Mesenchymal stem cell (in vitro differentiated cells and primary cell): ENCODE measurements around the gene ZNF627.

Experiments used
- DNase-seq: peaks from one replicate; pipeline ENCODE4 v3.0.0-alpha.2; 2013
- H2AFZ ChIP-seq: one replicate; pipeline ENCODE4 v1.6.1; 2013; ENCODE audit warnings: low read depth, mild to moderate bottlenecking, control low read depth, inconsistent platforms, low read length, moderate library complexity
- H2AK5ac ChIP-seq: 2 replicates; pipeline ENCODE4 v1.6.1; 2013; ENCODE audit warnings: low read length, moderate library complexity, mild to moderate bottlenecking, inconsistent platforms; ENCODE audit not compliant: severe bottlenecking
- H2BK120ac ChIP-seq: one replicate; pipeline ENCODE4 v1.6.1; 2013; ENCODE audit warnings: low read depth, mild to moderate bottlenecking, inconsistent platforms, low read length, moderate library complexity
- H2BK12ac ChIP-seq, 2 experiments: one replicate each; pipeline ENCODE4 v1.6.1; 2013; ENCODE audit warnings: inconsistent platforms in 2 of 2, low read length in 2 of 2, mild to moderate bottlenecking in 2 of 2, moderate library complexity in 2 of 2, control low read depth in 1 of 2
- H2BK15ac ChIP-seq: one replicate; pipeline ENCODE4 v1.6.1; 2013; ENCODE audit warnings: mild to moderate bottlenecking, low read depth, inconsistent platforms; ENCODE audit not compliant: poor library complexity, severe bottlenecking
- H2BK5ac ChIP-seq: 2 replicates; pipeline ENCODE4 v1.6.1; 2013; ENCODE audit warnings: low read depth, mild to moderate bottlenecking, low read length, control low read depth, inconsistent platforms; ENCODE audit not compliant: poor library complexity, severe bottlenecking
- H3K14ac ChIP-seq, 2 experiments: one replicate each; pipeline ENCODE4 v1.6.1; 2013; ENCODE audit warnings: inconsistent platforms in 2 of 2, low read length in 2 of 2, control low read depth in 1 of 2, mild to moderate bottlenecking in 1 of 2, moderate library complexity in 1 of 2
- H3K18ac ChIP-seq, 2 experiments: one replicate each; pipeline ENCODE4 v1.6.1; 2013; ENCODE audit warnings: inconsistent platforms in 2 of 2, low read length in 2 of 2, control low read depth in 1 of 2, low read depth in 1 of 2, mild to moderate bottlenecking in 1 of 2
- H3K23ac ChIP-seq, 2 experiments: one replicate each; pipeline ENCODE4 v1.6.1; 2013; ENCODE audit warnings: inconsistent platforms in 2 of 2, low read length in 2 of 2, mild to moderate bottlenecking in 2 of 2, moderate library complexity in 2 of 2, control low read depth in 1 of 2
- H3K27ac ChIP-seq: 2 replicates; pipeline ENCODE4 v1.5.1; 2013; ENCODE audit warnings: mild to moderate bottlenecking, moderate library complexity, low read length, control low read depth, inconsistent platforms; ENCODE audit not compliant: poor library complexity, severe bottlenecking
- H3K27me3 ChIP-seq, 2 experiments: 2 replicates each; pipeline versions ENCODE4 v1.6.1 to v1.7.0; 2013; ENCODE audit warnings: low read length in 2 of 2, mild to moderate bottlenecking in 2 of 2, moderate library complexity in 2 of 2, control low read depth in 1 of 2, inconsistent platforms in 1 of 2; ENCODE audit not compliant: control insufficient read depth in 1 of 2, insufficient read depth in 1 of 2
- H3K36me3 ChIP-seq, 2 experiments: 2 replicates each; pipeline versions ENCODE4 v1.6.1 to v1.7.0; 2013; ENCODE audit warnings: low read length in 2 of 2, control low read depth in 1 of 2, inconsistent platforms in 1 of 2, low read depth in 1 of 2, mild to moderate bottlenecking in 1 of 2; ENCODE audit not compliant: insufficient read depth in 2 of 2, control insufficient read depth in 1 of 2
- H3K4ac ChIP-seq, 2 experiments: one replicate each; pipeline ENCODE4 v1.6.1; 2013; ENCODE audit warnings: inconsistent platforms in 2 of 2, low read length in 2 of 2, mild to moderate bottlenecking in 2 of 2, moderate library complexity in 2 of 2, control low read depth in 1 of 2, low read depth in 1 of 2
- H3K4me1 ChIP-seq: 2 replicates; pipeline ENCODE4 v1.6.1; 2013; ENCODE audit warnings: low read depth, low read length, control low read depth; ENCODE audit not compliant: control insufficient read depth, insufficient read depth
- H3K4me2 ChIP-seq: 2 replicates; pipeline ENCODE4 v1.6.1; 2013; ENCODE audit warnings: low read length, mild to moderate bottlenecking, inconsistent platforms; ENCODE audit not compliant: poor library complexity, severe bottlenecking
- H3K4me3 ChIP-seq, 2 experiments: 2 replicates each; pipeline versions ENCODE4 v1.5.1 to v1.7.0; 2013; ENCODE audit warnings: low read length in 2 of 2, mild to moderate bottlenecking in 2 of 2, control low read depth in 1 of 2, low read depth in 1 of 2; ENCODE audit not compliant: insufficient read depth in 1 of 2
- H3K79me1 ChIP-seq: replicated peaks from 2 replicates; pipeline ENCODE4 v1.6.1; 2013; ENCODE audit warnings: mild to moderate bottlenecking, control low read depth, low read length, inconsistent platforms; ENCODE audit not compliant: poor library complexity, severe bottlenecking
- H3K9ac ChIP-seq: 2 replicates; pipeline ENCODE4 v1.7.0; 2013; ENCODE audit warnings: mild to moderate bottlenecking, low read length, moderate library complexity
- H3K9me3 ChIP-seq: 2 replicates; pipeline ENCODE4 v1.7.0; 2013; ENCODE audit warnings: mild to moderate bottlenecking, low read length; ENCODE audit not compliant: control insufficient read depth
- H4K8ac ChIP-seq: one replicate; pipeline ENCODE4 v1.6.1; 2013; ENCODE audit warnings: inconsistent platforms, mild to moderate bottlenecking, low read length, moderate library complexity
- H4K91ac ChIP-seq: one replicate; pipeline ENCODE4 v1.6.1; 2013; ENCODE audit warnings: mild to moderate bottlenecking, low read length, inconsistent platforms
- WGBS: methylation state at CpG from one replicate; pipeline ENCODE4 v1.1.7; 2013; ENCODE audit warnings: mixed read lengths; 5-methylcytosine and 5-hydroxymethylcytosine counted together

ZNF627 gene

GRCh38 chr19:11662278-11662677 lies 65.0 kb downstream of the ZNF627 start:
- Histone ChIP-seq H2BK15ac (no peak overlapping the region), H4K91ac (no peak overlapping the region), H3K23ac (no peak overlapping the region), H3K4me1 (no peaks in the 10 kb centered on the region), H3K4me2 (no peak overlapping the region), H3K4me3 (no peak overlapping the region), H3K27ac (no peak overlapping the region), H3K9ac (no peak overlapping the region), H3K18ac (no peak overlapping the region), H2BK5ac (no peak overlapping the region), H3K27me3 (no peaks in the 10 kb centered on the region), H3K9me3 (no peaks in the 10 kb centered on the region), H3K4ac (no peak overlapping the region), H2AK5ac (no peak overlapping the region), H2AFZ (no peak overlapping the region), H3K14ac (peak overlapping the region in 1 of 2 experiments; percentile 3), H2BK12ac (no peak overlapping the region), H4K8ac (no peak overlapping the region), H3K79me1 (no peaks in the 10 kb centered on the region), H3K36me3 (peaks cover 0 to 9% of the 10 kb centered on the region in 2 experiments), H2BK120ac (no peak overlapping the region)
- DNase-seq = no peak
- WGBS = 96% methylated on average over 27 of the region's 30 CpGs

GRCh38 chr19:11663181-11663591 lies 65.9 kb downstream of the ZNF627 start:
- H4K8ac ChIP-seq = no peak overlapping the region
- H3K27ac ChIP-seq = no peak overlapping the region
- H3K4ac ChIP-seq = no peak overlapping the region
- peak; percentile 17 for DNase-seq
- H3K4me2 ChIP-seq = no peak overlapping the region
- no peak overlapping the region for H4K91ac ChIP-seq
- H3K79me1 ChIP-seq = no peaks in the 10 kb centered on the region
- H2AFZ ChIP-seq = peak overlapping the region; percentile 53
- H3K18ac ChIP-seq = no peak overlapping the region
- no peak overlapping the region for H3K14ac ChIP-seq
- no peak overlapping the region for H2BK5ac ChIP-seq
- no peak overlapping the region for H2BK12ac ChIP-seq
- H3K4me1 ChIP-seq = no peaks in the 10 kb centered on the region
- no peaks in the 10 kb centered on the region for H3K9me3 ChIP-seq
- WGBS = 52% methylated on average over 8 of the region's 8 CpGs
- no peak overlapping the region for H3K4me3 ChIP-seq
- no peak overlapping the region for H3K23ac ChIP-seq
- H3K36me3 ChIP-seq = peaks cover 0 to 9% of the 10 kb centered on the region in 2 experiments
- H3K9ac ChIP-seq = no peak overlapping the region
- no peak overlapping the region for H2BK120ac ChIP-seq
- no peak overlapping the region for H2BK15ac ChIP-seq
- H2AK5ac ChIP-seq = no peak overlapping the region
- no peaks in the 10 kb centered on the region for H3K27me3 ChIP-seq
